ENCODE results near the gene INPP5A.

DNA sequence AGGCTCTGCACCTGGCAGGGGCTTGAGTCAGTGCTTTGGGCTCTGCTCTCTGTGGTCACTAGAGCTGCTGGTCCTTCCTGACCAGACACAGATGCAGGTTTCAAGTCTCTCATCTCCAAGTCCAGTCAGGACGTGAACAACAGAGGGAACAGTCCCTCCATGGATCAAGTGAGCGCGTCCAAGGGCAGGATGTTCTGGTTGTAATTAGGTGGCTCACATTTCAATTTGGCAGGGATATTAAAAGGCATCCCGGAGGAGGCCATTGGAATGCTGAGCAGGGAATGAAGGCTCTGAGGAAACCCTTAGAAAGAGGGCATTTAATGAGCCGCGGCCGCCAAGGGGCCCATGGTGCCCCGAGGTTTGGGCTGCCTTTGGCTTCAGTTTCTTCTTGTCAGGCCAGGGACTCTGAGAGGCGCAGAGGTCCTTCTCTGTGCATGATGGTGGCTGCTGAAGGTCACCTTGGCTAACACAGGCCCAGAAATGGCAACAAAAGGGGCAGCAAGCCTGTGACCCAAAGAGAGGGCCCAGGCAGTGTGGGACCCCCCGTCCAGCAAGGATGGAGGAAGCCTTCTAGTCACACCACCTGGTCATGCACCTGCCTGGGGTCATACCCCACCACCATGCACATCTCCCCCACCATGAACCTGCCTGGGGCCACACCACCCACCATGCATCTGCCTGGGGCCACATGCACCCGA is 30.7 kb upstream of the INPP5A start:
- no peak for TF ChIP-seq PBX2 (CRISPR knock-in tag; IDR thresholded peaks at IDR 0.05; ENCODE audit: low read depth)
- no peak for TF ChIP-seq PBX2 (tag; conservative IDR thresholded peaks at IDR 0.05; ENCODE audit: low read depth)
- no peak for TF ChIP-seq POLR2AphosphoS5 (IDR thresholded peaks at IDR 0.05; ENCODE audit: control insufficient read depth, insufficient read depth, low read depth, low read length)
- TF ChIP-seq TAL1 (IDR thresholded peaks at IDR 0.05), result no peak
- no peak for TF ChIP-seq ATF3 (IDR thresholded peaks at IDR 0.05)
- TF ChIP-seq ATF3 (CRISPR knock-in tag; conservative IDR thresholded peaks at IDR 0.05), result no peak
- TF ChIP-seq, protein P1, sequence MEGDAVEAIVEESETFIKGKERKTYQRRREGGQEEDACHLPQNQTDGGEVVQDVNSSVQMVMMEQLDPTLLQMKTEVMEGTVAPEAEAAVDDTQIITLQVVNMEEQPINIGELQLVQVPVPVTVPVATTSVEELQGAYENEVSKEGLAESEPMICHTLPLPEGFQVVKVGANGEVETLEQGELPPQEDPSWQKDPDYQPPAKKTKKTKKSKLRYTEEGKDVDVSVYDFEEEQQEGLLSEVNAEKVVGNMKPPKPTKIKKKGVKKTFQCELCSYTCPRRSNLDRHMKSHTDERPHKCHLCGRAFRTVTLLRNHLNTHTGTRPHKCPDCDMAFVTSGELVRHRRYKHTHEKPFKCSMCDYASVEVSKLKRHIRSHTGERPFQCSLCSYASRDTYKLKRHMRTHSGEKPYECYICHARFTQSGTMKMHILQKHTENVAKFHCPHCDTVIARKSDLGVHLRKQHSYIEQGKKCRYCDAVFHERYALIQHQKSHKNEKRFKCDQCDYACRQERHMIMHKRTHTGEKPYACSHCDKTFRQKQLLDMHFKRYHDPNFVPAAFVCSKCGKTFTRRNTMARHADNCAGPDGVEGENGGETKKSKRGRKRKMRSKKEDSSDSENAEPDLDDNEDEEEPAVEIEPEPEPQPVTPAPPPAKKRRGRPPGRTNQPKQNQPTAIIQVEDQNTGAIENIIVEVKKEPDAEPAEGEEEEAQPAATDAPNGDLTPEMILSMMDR (IDR thresholded peaks at IDR 0.05 in 2 of 3, conservative IDR thresholded peaks at IDR 0.05 in 1 of 3; ENCODE audit: insufficient read depth in 2 of 3, low read depth in 1 of 3, low read length in 3 of 3), result no peak
- TF ChIP-seq ZBTB11 (CRISPR knock-in tag; IDR thresholded peaks at IDR 0.05), result no peak
- no peak for TF ChIP-seq SIRT6 (IDR thresholded peaks at IDR 0.05; ENCODE audit: low read depth, low read length)
- no peak for TF ChIP-seq DNMT1 (IDR thresholded peaks at IDR 0.05)

Data from K562 (cell line).